ENCODE data around the gene FBXO15. TPM values are rescaled to one million over a fixed set of nuclear protein-coding genes. Genes with fewer than 3 reads are reported as not detected.
A peak's percentile ranks its signal among the peaks of the same experiment; 100 is the strongest.

The FBXO15 gene
- total and polyA plus RNA-seq, 4 donors = 2.6 to 9.7 (median 5.1) TPM

DNA sequence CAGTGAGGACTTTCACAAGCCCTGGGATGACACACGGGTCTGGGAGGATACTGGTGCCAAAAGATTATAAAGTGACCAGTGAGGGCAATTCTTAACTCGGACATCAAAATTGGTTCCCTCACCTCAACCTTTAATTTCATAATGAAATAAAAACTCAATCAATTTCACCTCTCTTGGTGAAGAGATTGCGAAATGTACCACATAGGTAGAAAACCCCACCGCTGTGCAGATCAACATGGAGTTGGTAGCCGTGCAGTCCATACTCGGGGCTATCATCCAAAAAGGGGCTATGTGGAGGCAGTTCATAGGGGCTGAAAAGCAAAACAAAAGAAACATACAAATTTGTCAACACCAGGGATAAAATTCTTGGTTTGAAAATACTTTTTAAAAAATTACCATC lies 24.4 kb downstream of the FBXO15 start:
- Histone ChIP-seq H3K27ac (ENCODE audit: low read depth in 1 of 2, low read length in 1 of 2) (no peak overlapping the region), H3K4me3 (no peak overlapping the region), H3K4me1 (ENCODE audit: control insufficient read depth in 5 of 5, insufficient read depth in 5 of 5, low read length in 5 of 5) (peaks cover 0 to 12% (median 0%) of the 10 kb centered on the region in 5 donors), H3K27me3 (ENCODE audit: control insufficient read depth in 3 of 3, insufficient read depth in 3 of 3, low read length in 2 of 3) (peaks cover 0 to 5% (median 0%) of the 10 kb centered on the region in 3 donors), H3K36me3 (ENCODE audit: control insufficient read depth in 4 of 4, insufficient read depth in 4 of 4, low read length in 4 of 4) (no peaks in the 10 kb centered on the region), H3K9me3 (ENCODE audit: control insufficient read depth in 4 of 4, insufficient read depth in 3 of 4, low read length in 3 of 4) (peaks cover 0 to 4% (median 0%) of the 10 kb centered on the region in 4 donors), H3K9ac (ENCODE audit: insufficient read depth in 1 of 2, low read length in 2 of 2) (no peak overlapping the region)
- no peak for DNase-seq
- no peak for ATAC-seq (ENCODE audit: insufficient read depth, low FRiP score)
- 92 to 93% methylated on average over 6 of the region's 6 CpGs for WGBS, 2 donors
- TF ChIP-seq, protein P1, sequence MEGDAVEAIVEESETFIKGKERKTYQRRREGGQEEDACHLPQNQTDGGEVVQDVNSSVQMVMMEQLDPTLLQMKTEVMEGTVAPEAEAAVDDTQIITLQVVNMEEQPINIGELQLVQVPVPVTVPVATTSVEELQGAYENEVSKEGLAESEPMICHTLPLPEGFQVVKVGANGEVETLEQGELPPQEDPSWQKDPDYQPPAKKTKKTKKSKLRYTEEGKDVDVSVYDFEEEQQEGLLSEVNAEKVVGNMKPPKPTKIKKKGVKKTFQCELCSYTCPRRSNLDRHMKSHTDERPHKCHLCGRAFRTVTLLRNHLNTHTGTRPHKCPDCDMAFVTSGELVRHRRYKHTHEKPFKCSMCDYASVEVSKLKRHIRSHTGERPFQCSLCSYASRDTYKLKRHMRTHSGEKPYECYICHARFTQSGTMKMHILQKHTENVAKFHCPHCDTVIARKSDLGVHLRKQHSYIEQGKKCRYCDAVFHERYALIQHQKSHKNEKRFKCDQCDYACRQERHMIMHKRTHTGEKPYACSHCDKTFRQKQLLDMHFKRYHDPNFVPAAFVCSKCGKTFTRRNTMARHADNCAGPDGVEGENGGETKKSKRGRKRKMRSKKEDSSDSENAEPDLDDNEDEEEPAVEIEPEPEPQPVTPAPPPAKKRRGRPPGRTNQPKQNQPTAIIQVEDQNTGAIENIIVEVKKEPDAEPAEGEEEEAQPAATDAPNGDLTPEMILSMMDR (IDR thresholded peaks at IDR 0.05; ENCODE audit: control extremely low read depth, extremely low read depth) = no peak

DNA sequence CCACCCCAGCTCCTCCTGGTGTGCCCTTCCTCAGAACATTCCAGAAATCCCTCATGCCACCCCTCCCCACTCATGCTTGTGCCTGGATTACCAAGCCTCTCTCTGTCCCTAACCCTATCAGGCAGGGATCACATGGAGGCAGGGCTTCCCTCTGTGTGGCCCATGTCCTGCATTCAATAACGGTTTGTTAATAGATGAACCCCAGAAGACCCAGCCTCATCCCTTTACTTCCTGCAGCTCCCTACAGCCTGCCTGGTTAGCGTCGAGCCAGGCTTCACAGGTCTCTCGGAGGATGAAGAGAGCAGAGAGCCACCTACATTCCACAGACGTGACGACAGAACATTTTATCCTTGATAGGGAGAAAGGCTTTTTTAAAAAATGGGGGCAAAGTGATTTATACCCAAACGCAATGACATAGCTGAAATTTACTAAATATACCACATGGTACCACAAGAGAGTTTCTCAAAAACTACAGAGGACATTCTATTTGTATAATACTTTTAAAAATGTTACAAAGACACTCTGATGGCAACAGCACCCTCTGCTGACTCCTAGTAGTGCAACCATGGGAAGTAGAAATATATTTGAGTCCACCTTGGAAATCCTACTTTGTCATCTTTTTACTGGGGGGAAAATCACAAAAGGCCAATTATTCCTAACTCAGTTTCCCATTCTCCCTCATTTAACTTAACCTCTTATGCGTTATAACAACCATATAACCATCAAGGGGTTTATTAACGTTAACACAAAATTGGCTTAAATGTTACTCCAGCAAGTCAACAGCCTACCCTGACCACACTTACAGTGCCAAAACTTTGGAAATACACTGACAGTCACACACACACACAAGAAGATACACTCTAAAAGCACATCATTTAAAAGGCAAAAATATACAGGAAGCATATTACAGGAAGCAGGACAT lies 30.7 kb downstream of the FBXO15 start:
- no peak overlapping the region for H3K4me3 ChIP-seq
- TF ChIP-seq, protein P1 (IDR thresholded peaks at IDR 0.05; ENCODE audit: control extremely low read depth, extremely low read depth) = no peak
- ATAC-seq (ENCODE audit: insufficient read depth, low FRiP score) (peak; percentile 16), DNase-seq (peak; percentile 24 to 53 (median 51))
- H3K9ac ChIP-seq (ENCODE audit: insufficient read depth in 1 of 2, low read length in 2 of 2) = no peak overlapping the region
- peaks cover 0 to 7% (median 2%) of the 10 kb centered on the region in 4 donors for H3K9me3 ChIP-seq (ENCODE audit: control insufficient read depth in 4 of 4, insufficient read depth in 3 of 4, low read length in 3 of 4)
- WGBS, 2 donors = 42 to 56% methylated on average over 9 of the region's 9 CpGs
- peaks cover 0 to 5% (median 0%) of the 10 kb centered on the region in 3 donors for H3K27me3 ChIP-seq (ENCODE audit: control insufficient read depth in 3 of 3, insufficient read depth in 3 of 3, low read length in 2 of 3)
- H3K27ac ChIP-seq (ENCODE audit: low read depth in 1 of 2, low read length in 1 of 2) = no peak overlapping the region
- no peaks in the 10 kb centered on the region for H3K36me3 ChIP-seq (ENCODE audit: control insufficient read depth in 4 of 4, insufficient read depth in 4 of 4, low read length in 4 of 4)
- no peaks in the 10 kb centered on the region for H3K4me1 ChIP-seq (ENCODE audit: control insufficient read depth in 5 of 5, insufficient read depth in 5 of 5, low read length in 5 of 5)

DNA sequence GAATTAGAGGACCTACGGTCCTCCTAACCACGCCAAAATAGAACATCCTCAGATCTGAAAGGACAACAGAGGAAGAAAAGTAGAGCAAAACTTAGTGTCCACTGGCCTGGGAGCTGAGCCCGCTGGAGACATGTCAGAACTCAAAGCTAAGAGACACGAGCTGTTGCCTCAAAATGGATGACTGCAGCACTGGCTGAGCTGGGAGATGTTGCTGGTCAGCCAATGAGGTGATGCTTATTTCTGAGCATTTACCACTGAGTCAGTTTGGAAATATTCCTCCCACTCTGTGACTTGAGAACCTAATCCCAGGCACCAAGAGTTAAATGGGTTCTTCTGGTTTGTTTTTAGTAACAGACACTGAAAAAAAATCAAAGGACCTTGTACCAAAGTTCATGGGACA lies 32.6 kb downstream of the FBXO15 start:
- WGBS, 2 donors = 85 to 87% methylated on average over 4 of the region's 4 CpGs
- DNase-seq = no peak
- TF ChIP-seq, protein P1 (IDR thresholded peaks at IDR 0.05; ENCODE audit: control extremely low read depth, extremely low read depth) = no peak
- Histone ChIP-seq H3K9ac (ENCODE audit: insufficient read depth in 1 of 2, low read length in 2 of 2) (no peak overlapping the region), H3K9me3 (ENCODE audit: control insufficient read depth in 4 of 4, insufficient read depth in 3 of 4, low read length in 3 of 4) (peaks cover 0 to 7% (median 2%) of the 10 kb centered on the region in 4 donors), H3K4me1 (ENCODE audit: control insufficient read depth in 5 of 5, insufficient read depth in 5 of 5, low read length in 5 of 5) (no peaks in the 10 kb centered on the region), H3K36me3 (ENCODE audit: control insufficient read depth in 4 of 4, insufficient read depth in 4 of 4, low read length in 4 of 4) (no peaks in the 10 kb centered on the region), H3K27ac (ENCODE audit: low read depth in 1 of 2, low read length in 1 of 2) (no peak overlapping the region), H3K4me3 (no peak overlapping the region), H3K27me3 (ENCODE audit: control insufficient read depth in 3 of 3, insufficient read depth in 3 of 3, low read length in 2 of 3) (peaks cover 0 to 5% (median 0%) of the 10 kb centered on the region in 3 donors)
- no peak for ATAC-seq (ENCODE audit: insufficient read depth, low FRiP score)
